GM12873 (cell line): ENCODE data around the gene TMEM163.

ENCODE experiments used
- TF ChIP-seq, protein P1 (sequence below): IDR thresholded peaks from 2 replicates; pipeline ENCODE4 v1.5.1; 2012; ENCODE audit warnings: low read depth, mild to moderate bottlenecking, moderate library complexity, low read length, control low read depth; ENCODE audit not compliant: insufficient read depth; ENCODE audit errors: missing control alignments

TMEM163 gene

DNA sequence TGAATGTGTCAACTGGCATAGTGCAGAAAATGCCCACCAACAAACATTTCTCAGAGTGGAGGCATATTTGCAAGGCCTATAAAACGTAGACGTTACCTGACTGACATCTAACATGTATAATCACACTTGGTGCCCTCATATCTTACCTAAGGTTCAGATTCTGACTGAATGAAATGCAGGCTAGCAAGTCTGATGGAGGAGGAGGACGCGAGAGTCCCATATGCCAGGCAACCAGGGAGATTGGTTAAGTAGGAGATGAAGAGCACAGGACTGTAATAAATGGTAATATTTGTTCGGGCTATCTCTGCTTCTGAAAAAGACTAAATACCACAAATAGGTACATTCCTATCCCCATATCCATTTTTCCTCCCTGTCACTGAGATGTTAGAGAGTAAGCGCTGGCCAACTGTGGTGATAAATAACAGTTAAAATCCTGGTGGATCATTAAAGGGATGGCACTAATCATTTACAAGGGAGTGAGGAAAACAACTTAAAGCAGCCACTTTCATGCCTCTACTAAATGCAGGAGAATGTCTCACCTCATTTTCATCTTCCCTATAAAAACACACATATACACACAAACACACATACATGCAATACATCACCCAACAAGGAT lies 217.2 kb downstream of the TMEM163 start:
- TF ChIP-seq, protein P1, sequence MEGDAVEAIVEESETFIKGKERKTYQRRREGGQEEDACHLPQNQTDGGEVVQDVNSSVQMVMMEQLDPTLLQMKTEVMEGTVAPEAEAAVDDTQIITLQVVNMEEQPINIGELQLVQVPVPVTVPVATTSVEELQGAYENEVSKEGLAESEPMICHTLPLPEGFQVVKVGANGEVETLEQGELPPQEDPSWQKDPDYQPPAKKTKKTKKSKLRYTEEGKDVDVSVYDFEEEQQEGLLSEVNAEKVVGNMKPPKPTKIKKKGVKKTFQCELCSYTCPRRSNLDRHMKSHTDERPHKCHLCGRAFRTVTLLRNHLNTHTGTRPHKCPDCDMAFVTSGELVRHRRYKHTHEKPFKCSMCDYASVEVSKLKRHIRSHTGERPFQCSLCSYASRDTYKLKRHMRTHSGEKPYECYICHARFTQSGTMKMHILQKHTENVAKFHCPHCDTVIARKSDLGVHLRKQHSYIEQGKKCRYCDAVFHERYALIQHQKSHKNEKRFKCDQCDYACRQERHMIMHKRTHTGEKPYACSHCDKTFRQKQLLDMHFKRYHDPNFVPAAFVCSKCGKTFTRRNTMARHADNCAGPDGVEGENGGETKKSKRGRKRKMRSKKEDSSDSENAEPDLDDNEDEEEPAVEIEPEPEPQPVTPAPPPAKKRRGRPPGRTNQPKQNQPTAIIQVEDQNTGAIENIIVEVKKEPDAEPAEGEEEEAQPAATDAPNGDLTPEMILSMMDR = no peak

DNA sequence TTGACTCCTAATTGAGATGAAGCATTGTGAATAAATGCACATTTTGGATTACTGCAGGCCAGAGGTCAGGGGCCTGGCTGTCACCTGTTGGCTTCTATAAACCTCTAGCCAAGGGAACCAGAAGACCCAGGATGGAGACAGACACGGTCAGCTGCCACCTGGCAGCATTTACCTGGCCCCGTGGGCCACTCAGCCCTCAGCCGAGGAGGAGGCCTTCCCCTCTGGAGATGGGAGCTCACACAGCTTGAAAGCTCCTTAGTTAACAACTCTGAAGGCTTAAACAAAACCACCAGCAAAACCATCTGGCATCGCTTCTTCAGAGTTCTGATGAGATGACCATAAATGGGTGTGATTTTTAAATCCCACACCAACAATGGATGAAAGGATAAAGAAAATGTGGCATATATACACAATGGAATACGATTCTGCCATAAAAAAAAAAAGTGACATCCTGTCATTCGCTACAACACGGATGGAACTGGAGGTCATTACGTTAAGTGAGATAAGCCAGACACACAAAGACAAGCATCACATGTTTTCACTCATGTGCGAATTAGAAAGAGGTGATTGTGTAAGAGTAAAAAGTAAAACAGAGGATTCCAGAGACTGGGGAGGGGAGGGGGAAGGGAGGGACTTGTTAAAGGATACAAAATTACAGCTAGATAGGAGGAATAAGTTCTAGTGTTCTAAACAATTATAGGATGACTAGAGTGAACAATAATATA lies 218.4 kb downstream of the TMEM163 start:
- TF ChIP-seq, protein P1 = no peak

DNA sequence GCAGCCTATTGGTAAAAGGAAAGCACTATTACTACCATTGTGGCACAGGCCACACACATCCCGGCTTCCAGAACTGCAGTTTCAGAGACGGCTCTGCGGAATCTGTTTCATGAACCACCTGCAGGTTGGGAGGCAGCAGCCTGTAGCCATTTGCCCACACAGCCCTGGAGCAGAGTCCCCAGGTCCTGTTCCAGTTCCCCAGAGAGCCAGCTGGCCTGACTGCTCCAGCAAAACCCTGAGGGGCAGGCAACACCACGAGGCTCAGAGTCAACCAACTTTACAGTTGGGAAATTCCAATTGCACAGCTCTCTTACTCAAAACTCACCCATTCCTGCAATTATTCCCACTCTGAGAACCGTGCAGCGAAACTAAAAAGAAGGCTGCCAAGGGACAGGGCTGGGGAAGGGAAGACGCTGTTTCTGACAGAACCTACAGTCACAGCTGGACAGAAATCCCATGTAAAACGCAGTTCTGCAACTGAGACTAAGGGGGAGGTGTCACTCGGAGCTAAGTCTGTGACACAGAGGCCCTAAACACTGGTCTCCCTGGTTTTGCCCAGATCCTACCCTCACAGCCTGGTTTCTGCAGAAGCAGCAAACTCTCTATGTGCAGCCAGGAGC lies 219.4 kb downstream of the TMEM163 start:
- TF ChIP-seq, protein P1 = no peak

DNA sequence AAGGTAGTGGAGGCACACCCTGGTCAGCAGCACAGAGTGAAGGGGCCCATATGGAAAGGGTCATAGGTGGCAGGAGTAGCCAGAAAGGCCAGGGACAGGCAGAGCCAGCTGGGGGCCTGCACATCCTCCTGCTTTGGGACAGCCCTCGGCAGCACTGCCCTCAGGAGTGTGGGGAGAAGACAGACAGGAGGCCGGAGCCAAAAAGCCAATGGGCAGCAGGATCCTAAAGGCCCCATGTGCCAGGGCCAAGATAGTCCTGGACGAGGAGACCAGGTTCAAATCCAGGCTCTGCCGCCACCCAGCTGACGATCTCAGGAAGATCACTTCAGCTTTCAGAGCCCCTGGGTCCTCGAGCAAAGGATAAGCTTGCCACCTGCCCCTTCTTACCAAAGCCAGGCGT lies 220.1 kb downstream of the TMEM163 start:
- TF ChIP-seq, protein P1 = no peak

DNA sequence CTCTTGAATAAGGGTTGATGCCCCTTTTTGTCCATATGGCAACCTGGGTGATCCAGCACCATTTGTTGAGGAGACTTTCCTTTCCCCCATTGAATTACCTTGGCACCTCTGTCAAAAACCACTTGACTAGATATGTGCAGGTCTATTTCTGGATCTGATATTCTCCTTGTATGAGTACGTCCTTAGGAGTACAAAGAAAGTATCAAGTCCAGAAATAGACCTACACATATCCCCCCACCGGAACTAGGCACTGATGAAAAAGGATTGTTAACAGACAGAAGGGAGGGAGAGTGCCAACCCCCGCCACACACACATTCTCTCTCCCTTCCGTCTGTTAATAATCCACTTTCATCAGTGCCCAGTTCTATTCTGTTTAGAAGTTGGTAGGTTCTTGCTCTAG lies 225.0 kb downstream of the TMEM163 start:
- TF ChIP-seq, protein P1 = no peak

DNA sequence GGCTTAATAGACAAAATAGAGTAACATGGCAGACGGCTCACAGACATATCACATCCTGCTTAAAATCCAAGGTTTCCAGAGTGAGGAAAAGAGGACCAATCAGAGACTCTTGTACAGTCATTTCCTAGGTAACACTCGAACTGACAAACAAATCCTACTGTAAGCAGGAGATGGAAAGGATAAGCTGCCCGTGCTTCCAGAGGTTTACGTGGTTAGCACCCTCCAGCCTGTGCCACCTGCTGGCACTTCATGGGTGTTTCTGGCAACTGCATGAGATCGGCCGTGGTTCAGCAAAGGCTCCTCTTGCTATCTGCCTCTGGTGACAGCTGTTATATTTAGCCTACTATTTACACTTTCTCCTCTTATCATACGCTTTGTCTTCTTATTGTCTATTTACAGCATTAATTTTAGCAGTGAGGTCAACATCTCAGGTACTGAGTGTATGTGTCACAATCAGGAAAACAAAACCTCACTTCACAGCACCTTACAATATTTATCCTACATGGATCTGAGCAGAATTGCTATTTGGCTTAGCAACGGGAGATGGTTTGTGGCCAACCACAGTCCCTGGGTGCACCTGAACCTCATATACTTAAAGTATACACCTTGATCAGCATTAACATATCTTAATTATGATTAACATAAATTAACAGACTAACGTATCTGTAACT lies 226.9 kb downstream of the TMEM163 start:
- TF ChIP-seq, protein P1 = no peak

DNA sequence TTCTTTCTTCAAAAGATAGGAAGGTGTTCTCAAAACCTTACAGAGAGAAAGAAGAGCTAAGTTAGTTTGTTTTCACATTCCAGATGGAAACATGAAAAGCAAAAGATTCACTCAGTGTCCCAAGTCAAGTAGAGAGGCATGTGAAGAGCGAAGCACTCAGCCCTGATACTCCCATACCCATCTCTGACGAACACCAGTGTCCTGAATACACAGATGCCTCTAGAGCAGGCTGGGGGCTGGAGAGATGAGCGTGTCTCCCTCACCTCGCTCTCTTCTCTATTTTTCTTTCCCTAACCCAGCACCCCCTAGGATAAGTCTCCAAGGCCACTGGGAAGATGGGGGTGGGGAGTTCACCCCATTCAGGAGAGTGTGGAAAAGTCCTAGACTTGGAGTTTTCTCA lies 227.8 kb downstream of the TMEM163 start:
- TF ChIP-seq, protein P1 = no peak
